Measurements from ENCODE around the gene LYSMD3.

- TF ChIP-seq POLR2A (IDR thresholded peaks at IDR 0.05) = no peak
- TF ChIP-seq CTCF (IDR thresholded peaks at IDR 0.05) = no peak
These were observed 29.2 kb upstream of the LYSMD3 start, which contains the start of gene ADGRV1 for GRCh38 chr5:90558344-90559192.
